Stimulated activated CD8-positive, alpha-beta memory T cell treated with anti-CD3 and anti-CD28 coated beads, Interleukin-2, amount 100 ng/mL, for 48 hours (primary cell): Measurements from ENCODE around the gene PLEKHG5.

Experiments
- DNase-seq, 2 donors: peaks; one replicate each; pipeline ENCODE4 v3.0.0-alpha.2; 2020; ENCODE audit warnings: low read depth in 2 of 2

Gene PLEKHG5

GRCh38 chr1:6426277-6426971, 65.0 kb downstream of the PLEKHG5 start:
- no peak for DNase-seq

- no peak for DNase-seq
Measured at GRCh38 chr1:6425658-6426057, 65.8 kb downstream of the PLEKHG5 start.

GRCh38 chr1:6424619-6425593, 66.6 kb downstream of the PLEKHG5 start, which contains the start of gene ESPN:
Gene ESPN, plus strand, starts transcription at chr1:6424776. Its CDS starts 180 bp downstream, at chr1:6424956.
- DNase-seq, result no peak

- DNase-seq, result no peak
Measured at GRCh38 chr1:6424000-6424565, 67.4 kb downstream of the PLEKHG5 start.

- peak; percentile 55 to 66 for DNase-seq
Measured at GRCh38 chr1:6423321-6423999, 68.0 kb downstream of the PLEKHG5 start.

GRCh38 chr1:6421266-6421665, 70.2 kb downstream of the PLEKHG5 start:
- DNase-seq, result no peak

- DNase-seq, result peak in 1 of 2 donors; percentile 15
Measured at GRCh38 chr1:6420454-6421042, 70.9 kb downstream of the PLEKHG5 start.

GRCh38 chr1:6419804-6420453, 71.5 kb downstream of the PLEKHG5 start, which contains the start of gene HES2:
Gene HES2, minus strand, starts transcription at chr1:6419919. Its CDS starts 99 bp downstream, at chr1:6419820.
- DNase-seq, result no peak

- no peak for DNase-seq
Measured at GRCh38 chr1:6419397-6419803, 72.1 kb downstream of the PLEKHG5 start.

- no peak for DNase-seq
Measured at GRCh38 chr1:6418668-6419396, 72.6 kb downstream of the PLEKHG5 start.

- no peak for DNase-seq
Measured at GRCh38 chr1:6417961-6418667, 73.4 kb downstream of the PLEKHG5 start.
